HEK293 (cell line): Measurements from ENCODE around the gene LIPJ.

Experiments used
- ATF2 ChIP-seq: fragments of 450-650 bp; formaldehyde crosslinking; IDR thresholded peaks from 2 replicates; pipeline ENCODE4 v1.5.1; 2016; ENCODE audit warnings: missing biosample characterization, missing genetic modification characterization, low read depth
- CTCF ChIP-seq: fragments of 450-650 bp; formaldehyde crosslinking; IDR thresholded peaks from 2 replicates; pipeline ENCODE4 v1.5.1; 2016; ENCODE audit warnings: missing biosample characterization, missing genetic modification characterization
- HOXA7 ChIP-seq: sonication (generic); formaldehyde crosslinking; IDR thresholded peaks from 2 replicates; pipeline ENCODE4 v1.8.1; 2022; ENCODE audit warnings: missing genetic modification reagents, borderline replicate concordance
- KLF10 ChIP-seq: fragments of 450-650 bp; IDR thresholded peaks from 2 replicates; pipeline ENCODE4 v1.5.1; 2018; ENCODE audit warnings: missing biosample characterization, mild to moderate bottlenecking, missing genetic modification characterization
- MEIS1 ChIP-seq: sonication (generic); formaldehyde crosslinking; IDR thresholded peaks from 2 replicates; pipeline ENCODE4 v1.8.1; 2022; ENCODE audit warnings: missing genetic modification reagents, mild to moderate bottlenecking, borderline replicate concordance
- PATZ1 ChIP-seq: fragments of 450-650 bp; formaldehyde crosslinking; IDR thresholded peaks from 2 replicates; pipeline ENCODE4 v1.5.1; 2016; ENCODE audit warnings: missing biosample characterization, missing genetic modification characterization
- ZIC2 ChIP-seq: fragments of 450-650 bp; formaldehyde crosslinking; IDR thresholded peaks from 2 replicates; pipeline ENCODE4 v1.5.1; 2016; ENCODE audit warnings: missing biosample characterization, missing genetic modification characterization
- ZNF10 ChIP-seq: fragments of 450-650 bp; formaldehyde crosslinking; IDR thresholded peaks from 2 replicates; pipeline ENCODE4 v1.5.1; 2017; ENCODE audit warnings: missing biosample characterization, missing genetic modification characterization
- ZNF184 ChIP-seq: fragments of 450-650 bp; IDR thresholded peaks from 2 replicates; pipeline ENCODE4 v1.5.1; 2018; ENCODE audit warnings: missing biosample characterization, mild to moderate bottlenecking, missing genetic modification characterization
- ZNF248 ChIP-seq: fragments of 450-650 bp; formaldehyde crosslinking; IDR thresholded peaks from 2 replicates; pipeline ENCODE4 v1.5.1; 2017; ENCODE audit warnings: missing biosample characterization, missing genetic modification characterization
- ZNF549 ChIP-seq: fragments of 450-650 bp; IDR thresholded peaks from 2 replicates; pipeline ENCODE4 v1.5.1; 2018; ENCODE audit warnings: missing biosample characterization, missing genetic modification characterization, mild to moderate bottlenecking, inconsistent platforms, moderate library complexity
- ZNF555 ChIP-seq: fragments of 450-650 bp; formaldehyde crosslinking; conservative IDR thresholded peaks from 2 replicates; pipeline ENCODE4 v1.5.1; 2017; ENCODE audit warnings: missing biosample characterization, mild to moderate bottlenecking, missing genetic modification characterization, inconsistent platforms
- TF ChIP-seq, protein P1 (sequence below): fragments of 450-650 bp; formaldehyde crosslinking; IDR thresholded peaks from 2 replicates; pipeline ENCODE4 v1.5.1; 2016; ENCODE audit warnings: missing biosample characterization, missing genetic modification characterization

GRCh38 chr10:88557658-88558057, 28.9 kb upstream of the LIPJ start:
- TF ChIP-seq ZIC2 (tag by site-specific recombination): no peak
- TF ChIP-seq CTCF (tag by site-specific recombination): no peak
- TF ChIP-seq, protein P1, sequence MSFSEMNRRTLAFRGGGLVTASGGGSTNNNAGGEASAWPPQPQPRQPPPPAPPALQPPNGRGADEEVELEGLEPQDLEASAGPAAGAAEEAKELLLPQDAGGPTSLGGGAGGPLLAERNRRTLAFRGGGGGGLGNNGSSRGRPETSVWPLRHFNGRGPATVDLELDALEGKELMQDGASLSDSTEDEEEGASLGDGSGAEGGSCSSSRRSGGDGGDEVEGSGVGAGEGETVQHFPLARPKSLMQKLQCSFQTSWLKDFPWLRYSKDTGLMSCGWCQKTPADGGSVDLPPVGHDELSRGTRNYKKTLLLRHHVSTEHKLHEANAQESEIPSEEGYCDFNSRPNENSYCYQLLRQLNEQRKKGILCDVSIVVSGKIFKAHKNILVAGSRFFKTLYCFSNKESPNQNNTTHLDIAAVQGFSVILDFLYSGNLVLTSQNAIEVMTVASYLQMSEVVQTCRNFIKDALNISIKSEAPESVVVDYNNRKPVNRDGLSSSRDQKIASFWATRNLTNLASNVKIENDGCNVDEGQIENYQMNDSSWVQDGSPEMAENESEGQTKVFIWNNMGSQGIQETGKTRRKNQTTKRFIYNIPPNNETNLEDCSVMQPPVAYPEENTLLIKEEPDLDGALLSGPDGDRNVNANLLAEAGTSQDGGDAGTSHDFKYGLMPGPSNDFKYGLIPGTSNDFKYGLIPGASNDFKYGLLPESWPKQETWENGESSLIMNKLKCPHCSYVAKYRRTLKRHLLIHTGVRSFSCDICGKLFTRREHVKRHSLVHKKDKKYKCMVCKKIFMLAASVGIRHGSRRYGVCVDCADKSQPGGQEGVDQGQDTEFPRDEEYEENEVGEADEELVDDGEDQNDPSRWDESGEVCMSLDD (tag by site-specific recombination): no peak
- TF ChIP-seq PATZ1 (tag by site-specific recombination): no peak
- TF ChIP-seq ZNF10 (tag by site-specific recombination): no peak
- TF ChIP-seq ATF2: no peak
- TF ChIP-seq ZNF555 (tag by site-specific recombination): no peak
- no peak for TF ChIP-seq KLF10 (tag by site-specific recombination)
- TF ChIP-seq ZNF549 (tag by site-specific recombination): no peak
- no peak for TF ChIP-seq ZNF184 (tag by site-specific recombination)
- TF ChIP-seq ZNF248 (tag by site-specific recombination): no peak
- no peak for TF ChIP-seq MEIS1 (CRISPR knock-in tag)
- TF ChIP-seq HOXA7 (CRISPR knock-in tag): no peak
